Frontal cortex (tissue), 4 donors: ENCODE results near the gene NKAPD1. TPM values are rescaled to one million over a fixed set of nuclear protein-coding genes. Genes with fewer than 3 reads are reported as not detected.
A peak's percentile ranks its signal among the peaks of the same experiment; 100 is the strongest.
"Not testable (repeated sequence)": the region's sequence is repeated elsewhere in the genome, so short reads cannot be mapped to it uniquely, and the experiment has no call there.

Experiments
- DNase-seq, 2 donors: peaks; one replicate each; pipeline ENCODE4 v3.0.0; 2012; ENCODE audit warnings: low spot score in 2 of 2
- FAIRE-seq: peaks from 2 replicates; lab custom pipeline; 2012; peaks lifted over from hg19 to GRCh38; lab: Jason Lieb, UNC
- total RNA-seq: library from RNA; depleted of rRNA; stranded (reverse); fragments of >200 nt; gene quantifications from one replicate; pipeline ENCODE4 v1.2.3, GENCODE V29; 2014
- donor health status: control.
- donor health status: control.
- donor health status: control.

NKAPD1 gene
- total RNA-seq, 1 donor from 2014 or later, result 46.9 TPM

DNA sequence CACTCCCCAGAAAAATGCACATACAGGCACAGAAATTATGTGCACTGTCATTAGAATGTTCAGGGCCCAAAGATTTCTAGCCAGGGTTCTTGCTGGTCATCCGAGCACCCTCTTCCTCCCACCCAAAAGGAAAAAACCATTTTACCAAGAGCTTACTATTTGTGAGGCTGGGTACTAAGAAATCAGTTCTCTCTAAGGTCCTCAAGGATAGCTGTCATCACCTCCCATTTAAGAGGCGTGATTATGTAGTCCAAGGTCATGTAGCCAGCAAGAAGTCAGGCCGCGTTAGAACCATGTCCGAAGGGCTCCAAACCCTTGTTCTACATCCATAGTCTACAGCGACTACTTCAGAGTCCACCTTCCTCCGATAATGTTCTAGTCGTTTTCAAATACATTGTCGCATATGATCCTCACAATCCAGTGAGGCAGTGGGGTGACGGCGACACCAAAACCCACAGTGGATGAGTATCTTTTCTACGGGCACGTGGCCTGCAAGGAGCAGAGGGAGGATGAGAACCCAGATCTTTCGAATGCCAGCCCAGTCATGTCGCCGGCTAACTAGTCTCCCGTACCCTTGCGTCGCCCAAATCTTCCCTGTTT, 11.8 kb downstream of the NKAPD1 start:
- no peak for FAIRE-seq

DNA sequence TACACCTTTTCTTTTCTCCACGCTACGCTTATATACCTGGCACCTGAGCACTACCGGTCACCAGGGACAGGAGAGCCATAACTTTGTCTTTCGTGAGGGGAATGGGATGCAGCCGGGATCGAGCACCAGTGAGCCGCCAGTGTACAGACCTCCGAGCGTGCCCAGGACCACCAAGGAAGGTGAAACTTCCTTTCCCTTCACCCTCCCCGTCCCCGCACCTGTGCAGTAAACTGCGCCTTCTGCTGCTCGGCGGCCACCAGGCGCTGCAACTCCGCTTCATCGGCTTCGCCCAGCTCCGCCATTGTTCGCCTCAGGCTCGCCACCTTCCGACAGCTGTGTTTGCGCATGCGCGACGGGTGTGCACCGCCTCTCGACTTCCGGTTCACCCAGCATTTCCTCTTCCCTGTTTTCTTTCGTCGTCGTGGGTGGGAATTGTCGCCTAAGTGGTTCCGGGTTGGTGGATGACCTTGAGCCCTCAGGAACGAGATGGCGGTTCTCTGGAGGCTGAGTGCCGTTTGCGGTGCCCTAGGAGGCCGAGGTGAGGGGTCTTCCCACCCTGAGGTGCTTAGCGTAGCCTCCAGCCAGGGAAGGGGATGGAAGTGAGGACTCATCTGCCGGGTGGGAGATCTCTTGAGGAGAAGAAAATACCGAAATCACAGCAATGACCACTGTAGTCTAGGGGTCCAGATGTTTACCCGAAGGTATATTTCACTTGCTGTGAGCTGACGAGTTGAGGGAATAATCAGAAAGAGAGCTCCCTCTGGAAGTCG, 12.5 kb downstream of the NKAPD1 start, which contains the start of the genes SDHD and TIMM8B:
TSS of gene SDHD (plus strand) at position 452 of the 770 bp plus-strand sequence. CDS start at position 487, 35 bp downstream.
TSS of gene TIMM8B (minus strand) at position 335 of the 770 bp plus-strand sequence. CDS start at position 302, 33 bp downstream.
- FAIRE-seq (no peak), DNase-seq (peak; percentile 75 to 91)

More for the DNA sequence above, 11.8 kb downstream of the NKAPD1 start:
- peak in 1 of 2 donors; percentile 23 for DNase-seq

DNA sequence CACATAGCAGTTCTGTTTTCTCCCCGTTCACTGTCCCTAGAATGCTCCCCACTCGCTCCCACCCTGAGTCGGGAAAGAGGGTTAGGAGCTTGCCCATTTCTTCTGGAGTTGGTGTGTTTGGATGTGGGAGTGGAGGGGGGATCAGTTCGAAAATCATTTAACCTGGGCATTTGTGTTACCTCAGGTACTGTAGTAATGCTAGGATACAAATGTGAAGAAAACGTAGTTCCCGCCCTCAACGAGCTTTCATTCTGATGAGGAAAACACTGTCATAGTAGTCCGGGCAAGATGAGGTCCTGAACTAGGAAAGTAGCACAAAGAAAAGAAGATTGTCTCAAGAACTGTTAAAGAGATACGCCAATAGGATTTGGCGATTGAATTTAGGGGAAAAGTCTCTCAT, 13.1 kb downstream of the NKAPD1 start:
- FAIRE-seq (no peak), DNase-seq (no peak)

DNA sequence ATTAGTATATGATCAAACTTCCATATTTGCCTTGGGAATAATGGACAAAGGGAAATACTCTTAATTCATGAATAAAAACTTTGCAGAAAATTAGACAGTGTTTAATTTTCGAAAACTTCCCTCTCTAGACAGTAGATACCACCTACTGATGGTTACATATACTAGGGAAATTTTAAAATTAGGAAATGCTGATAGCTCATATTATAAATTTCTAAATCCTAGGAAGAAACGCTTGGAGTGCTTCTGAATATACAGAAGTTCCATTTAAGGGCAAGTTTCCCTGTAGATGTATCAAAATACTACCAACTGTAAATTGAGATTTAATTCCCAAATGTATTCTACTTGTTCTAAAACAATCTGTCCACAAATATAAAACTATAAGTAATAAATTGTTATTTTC, 21.2 kb downstream of the NKAPD1 start:
- peak; percentile 86 for FAIRE-seq
- DNase-seq, result not testable (repeated sequence)

DNA sequence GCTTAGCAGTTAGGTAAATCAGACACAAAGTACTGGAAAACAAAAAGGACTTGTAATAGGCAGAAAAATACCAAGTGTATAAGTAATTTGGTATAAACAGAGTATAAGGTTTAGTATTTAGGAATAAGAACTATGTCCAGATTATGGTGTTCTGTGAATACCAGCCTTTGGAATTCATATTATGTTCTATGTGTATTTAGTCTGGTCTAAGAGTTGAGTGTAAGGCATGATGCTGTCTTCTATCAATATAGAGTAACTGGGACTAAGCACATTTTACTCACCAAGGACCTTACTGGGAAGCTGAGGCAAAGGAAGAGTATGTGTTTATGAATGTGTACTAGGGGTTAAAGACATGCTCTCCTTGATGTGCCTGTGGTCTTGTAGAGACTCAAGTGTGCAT, 22.1 kb downstream of the NKAPD1 start:
- no peak for DNase-seq
- FAIRE-seq, result no peak

DNA sequence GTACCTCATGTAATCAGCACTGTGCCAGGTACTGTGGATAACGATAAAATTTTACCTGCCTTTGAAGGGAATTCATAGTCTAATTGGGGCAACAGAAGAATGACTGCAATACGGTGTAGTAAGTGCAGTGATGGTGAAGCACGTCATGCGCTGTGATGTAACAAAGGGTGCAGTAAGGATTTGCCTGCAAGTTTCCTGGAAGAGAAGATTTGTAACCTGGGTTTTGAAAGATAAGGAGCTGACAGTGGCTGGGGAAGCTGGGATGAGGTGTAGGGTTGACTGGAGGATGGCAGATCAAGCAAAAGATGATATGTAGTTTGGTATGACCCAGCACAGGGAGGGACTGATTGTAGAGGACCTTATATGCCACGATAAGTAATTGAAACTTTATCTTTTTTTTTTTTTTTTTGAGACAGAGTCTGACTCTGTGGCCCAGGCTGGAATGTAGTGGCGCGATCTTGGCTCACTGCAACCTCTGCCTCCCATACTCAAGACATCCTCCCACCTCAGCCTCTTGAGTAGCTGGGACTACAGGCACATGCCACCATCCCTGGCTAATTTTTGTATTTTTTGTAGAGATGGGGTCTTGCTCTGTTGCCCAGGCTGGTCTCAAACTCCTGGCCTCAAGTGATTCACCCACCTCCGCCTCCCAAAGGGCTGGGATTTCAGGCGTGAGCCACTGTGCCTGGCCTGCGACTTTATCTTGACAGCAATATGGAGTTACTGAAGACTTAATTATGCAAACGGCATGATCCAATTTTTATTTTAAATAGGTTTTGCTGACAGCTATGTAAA, 23.8 kb downstream of the NKAPD1 start:
- no peak for FAIRE-seq
- no peak for DNase-seq

DNA sequence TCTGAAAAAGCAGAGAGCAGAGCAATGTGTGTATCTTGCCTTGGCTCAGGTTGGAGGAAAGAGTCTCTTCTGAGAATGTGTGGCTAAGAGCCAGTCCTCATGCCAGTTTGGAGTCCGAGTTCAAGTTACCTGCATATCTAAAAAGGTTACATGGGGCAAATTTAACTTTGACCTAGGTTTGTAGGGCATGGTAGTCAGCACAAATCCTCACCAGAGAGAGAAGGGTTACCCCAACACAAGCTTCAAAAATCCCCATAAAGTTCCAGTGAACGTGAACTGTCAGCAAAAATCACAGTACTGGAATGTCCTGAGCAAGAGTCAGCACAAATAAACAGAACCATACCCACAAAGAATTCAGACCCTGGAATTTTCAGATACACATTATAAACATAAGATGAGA, 26.4 kb downstream of the NKAPD1 start:
- no peak for FAIRE-seq

DNA sequence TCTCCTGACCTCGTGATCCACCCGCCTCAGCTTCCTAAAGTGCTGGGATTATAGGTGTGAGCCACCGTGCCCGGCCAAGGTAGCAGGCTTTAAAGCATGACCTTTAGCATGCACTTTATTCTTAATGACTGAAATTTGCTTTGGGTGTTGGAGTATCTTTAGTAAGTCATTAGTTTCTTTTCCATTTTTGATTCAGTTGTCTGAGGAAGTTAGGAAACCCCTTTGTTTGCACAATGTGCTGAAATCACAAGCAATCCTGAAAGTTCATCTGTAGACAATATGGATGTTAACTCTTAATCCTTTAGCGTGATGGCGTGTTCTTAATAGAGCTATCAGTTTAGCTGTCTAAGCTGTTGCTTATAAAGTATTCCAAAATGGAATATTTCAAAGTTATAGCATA, 29.3 kb downstream of the NKAPD1 start:
- no peak for FAIRE-seq
- no peak for DNase-seq

More for the DNA sequence above, 26.4 kb downstream of the NKAPD1 start:
- no peak for DNase-seq

DNA sequence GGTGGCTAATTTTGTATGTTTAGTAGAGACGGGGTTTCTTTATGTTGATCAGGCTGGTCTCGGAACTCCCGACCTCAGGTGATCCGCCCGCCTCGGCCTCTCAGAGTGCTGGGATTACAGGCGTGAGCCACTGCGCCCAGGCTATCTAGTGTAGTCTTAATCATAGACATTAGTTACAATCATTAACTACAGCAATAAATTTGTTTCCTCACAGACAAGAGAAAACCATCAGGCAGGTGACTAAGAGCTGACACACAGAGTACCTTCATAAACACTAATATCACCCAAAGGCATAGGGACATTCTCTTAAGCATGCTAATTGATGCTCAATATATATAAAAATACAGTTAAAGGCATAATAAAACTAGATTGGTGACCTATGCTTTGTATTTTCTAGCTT, 32.0 kb downstream of the NKAPD1 start:
- FAIRE-seq, result no peak
- DNase-seq, result no peak

DNA sequence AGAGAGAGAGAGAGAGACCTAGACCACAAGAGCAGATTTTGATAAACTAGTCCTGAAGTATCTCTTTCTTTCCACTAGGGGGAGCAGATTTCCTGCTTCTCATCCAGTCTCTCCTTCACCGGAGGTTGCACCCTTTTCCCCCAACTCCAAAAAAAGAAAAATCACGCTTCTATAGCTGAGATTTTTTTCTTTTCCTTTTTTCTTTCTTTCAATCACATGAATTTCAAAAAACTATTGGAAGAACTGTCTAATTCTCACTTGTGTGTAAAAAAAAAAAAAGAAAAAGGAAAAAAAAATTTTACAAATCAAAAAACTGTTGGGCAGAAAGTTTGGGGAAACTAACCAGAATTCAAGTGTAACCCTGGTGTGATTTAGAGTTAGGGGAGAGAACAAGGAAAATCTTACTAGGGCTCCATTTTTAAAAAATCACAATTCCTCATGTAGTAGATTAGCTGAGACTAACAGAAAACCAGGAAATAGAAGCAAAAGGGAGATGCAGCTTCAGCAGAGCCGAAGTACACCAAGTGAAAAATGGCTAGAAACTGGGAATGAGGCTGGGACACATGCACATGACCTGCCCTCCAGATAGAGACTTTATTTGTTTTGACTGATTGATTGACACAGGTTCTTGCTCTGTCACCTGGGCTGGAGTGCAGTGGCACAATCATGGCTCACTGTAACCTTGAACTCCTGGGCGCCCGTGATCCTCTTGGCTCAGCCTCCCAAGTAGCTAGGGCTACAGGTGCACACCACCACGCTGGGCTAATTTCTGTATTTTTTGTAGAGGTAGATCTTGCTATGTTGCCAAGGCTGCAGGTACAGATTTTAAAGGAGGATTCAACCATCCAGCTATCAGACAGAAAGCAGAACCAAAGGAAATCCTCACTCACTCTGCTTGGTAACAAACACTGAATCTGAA, 39.7 kb downstream of the NKAPD1 start:
- FAIRE-seq, result peak; percentile 79
- peak in 1 of 2 donors; percentile 40 for DNase-seq

DNA sequence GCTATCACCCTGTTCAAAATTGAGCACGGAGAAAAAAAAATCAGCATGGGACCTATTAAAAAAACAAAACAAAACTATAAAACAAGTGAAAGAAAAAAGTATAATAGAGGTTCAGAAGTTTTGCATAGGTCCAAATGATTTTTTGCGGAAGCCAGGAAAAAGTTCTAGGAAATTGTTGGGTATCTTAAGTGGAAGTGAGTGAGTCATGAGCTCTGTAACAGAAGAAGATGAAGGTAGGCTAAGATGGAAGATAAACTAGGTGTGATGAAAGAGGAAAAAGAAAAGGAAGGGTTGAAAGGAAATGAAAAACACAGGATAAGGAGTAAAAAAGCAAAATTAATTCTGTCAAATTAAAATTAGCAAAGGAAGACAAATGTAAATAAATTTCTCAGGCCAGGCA, 40.4 kb downstream of the NKAPD1 start:
- FAIRE-seq, result no peak
- no peak for DNase-seq

DNA sequence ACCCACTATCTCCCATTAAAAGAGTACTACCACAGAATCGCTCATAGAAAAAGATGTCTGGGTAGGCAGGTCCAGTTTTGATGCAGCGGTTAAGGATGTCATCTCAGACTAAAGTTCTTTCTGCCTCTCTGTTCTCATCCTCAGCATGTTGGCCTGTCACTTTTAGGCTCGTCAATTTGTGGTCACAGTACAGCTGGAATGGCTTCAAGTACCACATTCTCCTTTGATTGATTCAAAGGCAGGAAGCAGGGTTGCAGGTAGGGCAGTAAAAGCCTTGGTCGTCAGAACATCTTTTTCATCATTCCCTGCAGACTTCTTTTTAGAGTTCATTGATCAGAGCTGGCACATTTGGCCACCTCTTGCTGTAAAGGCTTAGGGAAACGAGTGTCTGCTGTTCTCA, 41.3 kb downstream of the NKAPD1 start:
- FAIRE-seq (no peak), DNase-seq (no peak)

DNA sequence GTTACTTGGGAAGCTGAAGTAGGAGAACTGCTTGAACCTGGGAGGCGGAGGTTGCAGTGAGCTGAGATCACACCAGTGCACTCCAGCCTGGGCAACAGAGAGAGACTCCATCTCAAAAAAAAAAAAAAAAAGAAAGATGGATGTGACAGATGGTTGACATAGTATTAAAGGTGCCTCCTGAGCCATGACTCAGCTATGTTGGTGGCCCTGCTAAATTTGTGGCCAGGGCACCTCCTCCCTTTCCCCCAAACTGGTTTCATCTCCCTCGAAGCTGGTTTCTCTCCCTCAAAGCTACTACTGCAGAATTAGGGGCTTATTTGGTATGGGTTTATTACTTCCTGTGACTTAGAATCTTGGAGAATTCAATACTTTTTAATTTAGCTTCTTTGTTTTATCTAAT, 44.1 kb downstream of the NKAPD1 start:
- no peak for FAIRE-seq
- DNase-seq, result no peak

DNA sequence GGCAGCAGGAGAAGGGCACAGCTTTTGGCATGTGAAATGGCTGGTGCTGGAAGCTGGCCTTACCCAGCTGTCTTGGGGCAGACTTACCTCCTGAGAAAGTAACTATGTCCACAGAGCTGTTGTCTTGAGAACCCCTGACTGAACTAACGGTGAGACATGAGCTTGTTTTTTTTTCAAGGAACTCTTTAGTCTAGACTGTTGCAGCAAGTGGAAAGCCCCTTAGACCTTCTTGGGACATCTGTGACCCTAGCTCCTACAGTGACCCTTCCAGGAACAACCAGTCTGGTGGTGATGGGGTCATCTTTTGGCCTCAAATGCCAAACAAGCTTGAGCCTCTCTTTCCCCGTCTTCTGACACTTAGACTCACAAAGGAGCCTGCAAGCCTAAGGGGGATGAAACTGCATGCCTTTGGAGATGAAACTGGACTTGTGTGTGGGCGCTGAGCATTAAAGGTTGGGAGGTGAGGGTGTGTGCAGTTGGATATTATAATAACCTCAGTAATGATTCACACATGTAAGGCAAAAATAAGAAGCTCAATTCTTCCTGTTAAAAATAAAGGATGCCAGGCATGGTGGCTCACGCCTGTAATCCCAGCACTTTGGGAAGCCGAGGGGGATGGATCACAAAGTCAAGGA, 48.0 kb downstream of the NKAPD1 start:
- DNase-seq (no peak), FAIRE-seq (no peak)

DNA sequence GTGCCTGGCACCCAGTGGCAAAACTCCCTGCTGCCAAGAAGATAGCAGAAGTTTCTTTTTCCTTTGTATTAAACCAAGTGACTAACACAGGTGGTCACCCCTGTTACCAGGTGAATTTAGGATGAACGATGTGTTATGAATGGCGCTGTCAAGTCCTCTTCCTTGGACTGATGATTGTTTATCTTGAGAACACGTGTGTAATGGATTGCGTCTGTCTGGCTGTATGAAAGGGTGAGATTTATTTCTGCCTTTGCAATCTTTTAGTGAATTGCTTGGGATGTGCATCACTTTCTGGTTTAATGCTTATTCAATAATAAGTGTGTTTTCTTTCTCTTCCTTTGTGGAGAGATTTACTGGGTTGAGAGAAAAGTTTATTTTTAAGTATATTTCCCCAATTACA, 49.0 kb downstream of the NKAPD1 start:
- no peak for FAIRE-seq

DNA sequence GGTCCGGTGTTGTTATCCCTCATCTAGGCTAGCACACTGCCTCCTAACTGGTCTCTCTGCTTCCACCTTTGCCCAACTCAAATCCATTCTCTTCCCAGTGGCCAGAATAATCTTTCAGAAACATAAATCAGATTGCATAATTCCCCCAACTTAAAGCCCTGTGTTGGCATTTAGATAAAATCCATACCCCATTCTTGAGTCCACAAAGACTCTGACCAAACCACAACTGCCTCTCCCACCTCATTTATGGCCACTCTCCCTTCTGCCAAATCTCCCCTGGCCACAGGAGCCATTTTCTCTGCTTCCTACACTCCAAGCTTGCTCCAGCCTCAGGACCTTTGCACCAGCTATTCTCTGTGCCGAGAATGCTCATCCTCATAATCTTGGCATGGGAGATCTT, 53.0 kb downstream of the NKAPD1 start:
- FAIRE-seq, result no peak
- DNase-seq, result no peak

More for the DNA sequence above, 49.0 kb downstream of the NKAPD1 start:
- no peak for DNase-seq

DNA sequence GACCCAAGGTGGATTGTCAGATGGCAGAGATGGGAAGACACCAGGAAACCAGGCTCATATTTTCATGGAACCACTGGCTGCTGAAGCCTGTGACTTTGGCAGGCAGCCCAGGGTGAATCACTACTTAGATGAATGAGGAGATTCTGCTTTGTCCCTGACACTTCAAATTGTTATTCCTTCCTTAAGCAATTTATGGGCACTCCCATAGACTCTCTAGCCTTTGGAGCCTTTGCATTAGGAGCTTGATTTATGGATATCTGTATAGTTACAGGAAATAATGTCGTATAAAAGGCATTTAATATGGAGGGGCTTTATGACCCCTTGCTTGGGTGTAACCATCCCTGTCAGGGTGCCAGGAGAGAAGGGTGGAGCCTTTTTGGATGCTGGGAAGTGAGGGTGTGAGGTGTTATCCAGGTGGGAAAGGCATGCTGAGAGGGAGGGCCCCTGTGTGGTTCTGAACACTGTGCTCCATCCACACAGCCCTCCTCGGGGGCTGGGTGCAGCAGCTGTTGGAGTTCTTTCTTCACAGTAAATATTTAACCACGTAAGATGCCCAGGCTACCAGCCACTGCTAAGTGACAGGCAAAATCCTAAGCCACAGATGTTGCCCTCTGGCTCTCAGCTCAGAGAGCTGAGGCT, 54.5 kb downstream of the NKAPD1 start:
- FAIRE-seq (no peak), DNase-seq (peak in 1 of 2 donors; percentile 22)

DNA sequence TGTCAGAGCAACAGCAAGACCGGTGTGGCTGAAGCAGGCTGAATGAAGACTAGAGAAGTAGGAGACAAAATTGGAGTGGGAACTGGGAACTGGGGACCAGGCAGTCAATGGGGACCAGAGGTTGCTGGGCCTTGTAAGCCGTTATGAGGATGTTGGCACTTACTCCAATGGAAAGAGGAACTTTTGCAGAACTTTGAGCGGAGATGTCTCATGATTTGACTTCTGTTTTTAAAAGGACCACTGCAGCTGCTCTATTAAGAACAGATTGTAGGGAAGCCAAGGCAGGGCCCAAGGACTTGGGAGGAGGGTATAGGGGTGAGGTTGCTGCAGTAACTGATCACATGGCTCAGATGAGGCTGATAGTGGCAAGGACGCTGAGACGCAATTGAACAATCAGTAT, 55.6 kb downstream of the NKAPD1 start:
- no peak for FAIRE-seq
- no peak for DNase-seq

DNA sequence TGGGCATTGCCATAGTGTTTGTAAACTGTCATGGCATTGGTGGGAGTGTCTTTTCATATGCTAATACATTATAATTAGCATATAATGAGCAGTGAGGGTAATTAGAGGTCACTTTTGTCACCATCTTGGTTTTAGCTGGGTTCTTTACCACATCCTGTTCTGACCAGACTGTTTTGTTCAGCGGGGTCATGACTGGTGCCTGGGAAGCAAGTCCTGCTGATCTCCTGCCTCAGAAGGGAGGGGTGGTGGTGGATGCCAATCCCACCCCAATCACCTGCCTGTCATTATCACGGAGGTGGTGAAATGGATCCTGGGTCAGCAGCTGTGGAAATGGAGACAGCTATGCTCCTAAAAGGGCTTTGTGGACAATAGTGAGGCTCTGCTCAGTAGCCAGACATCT, 58.6 kb downstream of the NKAPD1 start:
- DNase-seq, result no peak
- FAIRE-seq, result no peak
